IPS DF 6.9 (cell line): ENCODE results near the gene RBAK.
"Not testable (repeated sequence)": the region's sequence is repeated elsewhere in the genome, so short reads cannot be mapped to it uniquely, and the experiment has no call there.

Experiments used
- DNase-seq: peaks from one replicate; pipeline ENCODE4 v3.0.0-alpha.2; 2013; ENCODE audit warnings: low read depth, low spot score
- H3K27ac ChIP-seq: one replicate; pipeline ENCODE4 v1.5.1; 2013; ENCODE audit warnings: low read length, control low read depth
- H3K27me3 ChIP-seq: 2 replicates; pipeline ENCODE4 v1.6.1; 2013; ENCODE audit warnings: mild to moderate bottlenecking, low read length; ENCODE audit not compliant: control insufficient read depth, insufficient read depth
- H3K36me3 ChIP-seq: 2 replicates; pipeline ENCODE4 v1.6.1; 2013; ENCODE audit warnings: low read length; ENCODE audit not compliant: control insufficient read depth, insufficient read depth
- H3K4me1 ChIP-seq: 2 replicates; pipeline ENCODE4 v1.6.1; 2013; ENCODE audit warnings: low read length; ENCODE audit not compliant: control insufficient read depth, insufficient read depth
- H3K4me3 ChIP-seq: 2 replicates; pipeline ENCODE4 v1.5.1; 2013; ENCODE audit warnings: mild to moderate bottlenecking, low read length
- H3K9me3 ChIP-seq: 2 replicates; pipeline ENCODE4 v1.6.1; 2013; ENCODE audit warnings: low read length, inconsistent platforms; ENCODE audit not compliant: control insufficient read depth, insufficient read depth
- WGBS: extraction: QIAGEN DNeasy Blood & Tissue Kit; methylation state at CpG from one replicate; pipeline ENCODE4 v1.1.7; 2013; ENCODE audit warnings: mixed read lengths, missing lambda C conversion rate; ENCODE audit not compliant: insufficient read length, insufficient coverage; 5-methylcytosine and 5-hydroxymethylcytosine counted together

The RBAK gene

GRCh38 chr7:5082806-5083205 lies 37.1 kb downstream of the RBAK start:
- Histone ChIP-seq H3K27ac (no peak overlapping the region), H3K9me3 (peaks cover 5% of the 10 kb centered on the region; the same call in 1 of the 2 replicates), H3K4me1 (no peaks in the 10 kb centered on the region), H3K27me3 (no peaks in the 10 kb centered on the region), H3K4me3 (no peak overlapping the region), H3K36me3 (no peaks in the 10 kb centered on the region)
- no peak for DNase-seq
- WGBS: no CpG with 5 or more reads among the region's 7 CpGs

GRCh38 chr7:5083311-5083711 lies 37.7 kb downstream of the RBAK start:
- DNase-seq: no peak
- H3K27me3 ChIP-seq: no peaks in the 10 kb centered on the region
- H3K4me1 ChIP-seq: no peaks in the 10 kb centered on the region
- H3K4me3 ChIP-seq: no peak overlapping the region
- H3K27ac ChIP-seq: no peak overlapping the region
- no peaks in the 10 kb centered on the region for H3K36me3 ChIP-seq
- H3K9me3 ChIP-seq: peaks cover 5% of the 10 kb centered on the region; the same call in 1 of the 2 replicates
- no CpG with 5 or more reads among the region's 24 CpGs for WGBS

GRCh38 chr7:5086256-5086655 lies 40.6 kb downstream of the RBAK start:
- Histone ChIP-seq H3K36me3 (no peaks in the 10 kb centered on the region), H3K4me1 (no peaks in the 10 kb centered on the region), H3K27me3 (no peaks in the 10 kb centered on the region), H3K4me3 (no peak overlapping the region), H3K9me3 (no peaks in the 10 kb centered on the region; the same call in 1 of the 2 replicates), H3K27ac (no peak overlapping the region)
- no peak for DNase-seq
- no CpG with 5 or more reads among the region's 9 CpGs for WGBS

- not testable (repeated sequence) for H3K27ac ChIP-seq, H3K36me3 ChIP-seq, H3K4me1 ChIP-seq, H3K27me3 ChIP-seq, H3K4me3 ChIP-seq, H3K9me3 ChIP-seq
- peak; percentile 18 for DNase-seq
- WGBS: no CpG with 5 or more reads among the region's 12 CpGs
Measured at GRCh38 chr7:5088228-5088833, 42.7 kb downstream of the RBAK start.

- no peaks in the 10 kb centered on the region for H3K36me3 ChIP-seq
- H3K9me3 ChIP-seq: peaks cover 1% of the 10 kb centered on the region; the same call in 1 of the 2 replicates
- H3K27ac ChIP-seq: no peak overlapping the region
- H3K27me3 ChIP-seq: no peaks in the 10 kb centered on the region
- no peaks in the 10 kb centered on the region for H3K4me1 ChIP-seq
- no peak overlapping the region for H3K4me3 ChIP-seq
- no peak for DNase-seq
- WGBS: no CpG with 5 or more reads among the region's 8 CpGs
Measured at GRCh38 chr7:5088906-5089305, 43.2 kb downstream of the RBAK start.

- H3K27me3 ChIP-seq: no peaks in the 10 kb centered on the region
- H3K4me1 ChIP-seq: no peaks in the 10 kb centered on the region
- H3K9me3 ChIP-seq: peaks cover 2% of the 10 kb centered on the region; the same call in 1 of the 2 replicates
- no peak overlapping the region for H3K4me3 ChIP-seq
- WGBS: no CpG with 5 or more reads among the region's 5 CpGs
- no peak for DNase-seq
- no peaks in the 10 kb centered on the region for H3K36me3 ChIP-seq
- no peak overlapping the region for H3K27ac ChIP-seq
Measured at GRCh38 chr7:5093948-5094347, 48.3 kb downstream of the RBAK start.

GRCh38 chr7:5094641-5095040 lies 49.0 kb downstream of the RBAK start:
- DNase-seq: no peak
- WGBS: no CpG with 5 or more reads among the region's 2 CpGs
- no peak overlapping the region for H3K27ac ChIP-seq
- H3K4me1 ChIP-seq: no peaks in the 10 kb centered on the region
- peaks cover 2% of the 10 kb centered on the region; the same call in 1 of the 2 replicates for H3K9me3 ChIP-seq
- no peaks in the 10 kb centered on the region for H3K36me3 ChIP-seq
- no peak overlapping the region for H3K4me3 ChIP-seq
- no peaks in the 10 kb centered on the region for H3K27me3 ChIP-seq

- Histone ChIP-seq H3K27ac (no peak overlapping the region), H3K9me3 (no peaks in the 10 kb centered on the region), H3K27me3 (no peaks in the 10 kb centered on the region), H3K4me1 (no peaks in the 10 kb centered on the region), H3K36me3 (no peaks in the 10 kb centered on the region; the same call in 1 of the 2 replicates), H3K4me3 (no peak overlapping the region)
- DNase-seq: no peak
- WGBS: no CpG with 5 or more reads among the region's 7 CpGs
Measured at GRCh38 chr7:5116359-5116758, 70.7 kb downstream of the RBAK start.

- no peaks in the 10 kb centered on the region for H3K27me3 ChIP-seq
- DNase-seq: no peak
- H3K4me3 ChIP-seq: no peak overlapping the region
- H3K36me3 ChIP-seq: no peaks in the 10 kb centered on the region; the same call in 1 of the 2 replicates
- no peak overlapping the region for H3K27ac ChIP-seq
- no peaks in the 10 kb centered on the region for H3K9me3 ChIP-seq
- H3K4me1 ChIP-seq: no peaks in the 10 kb centered on the region
- no CpG with 5 or more reads among the region's 56 CpGs for WGBS
Measured at GRCh38 chr7:5117095-5117970, 71.7 kb downstream of the RBAK start.
